ENCODE data around the gene SLC36A4.
"Not testable (repeated sequence)": the region's sequence is repeated elsewhere in the genome, so short reads cannot be mapped to it uniquely, and the experiment has no call there.

SLC36A4 gene

GRCh38 chr11:93117565-93117964 is 80.2 kb downstream of the SLC36A4 start:
- no peak for DNase-seq

- DNase-seq = no peak
These were observed 81.0 kb downstream of the SLC36A4 start for GRCh38 chr11:93116641-93117441.

GRCh38 chr11:93114304-93114703 is 83.5 kb downstream of the SLC36A4 start:
- DNase-seq = no peak

- no peak for DNase-seq
These were observed 84.0 kb downstream of the SLC36A4 start for GRCh38 chr11:93113824-93114223.

- DNase-seq = not testable (repeated sequence)
These were observed 86.6 kb downstream of the SLC36A4 start for GRCh38 chr11:93111147-93111546.

- no peak for DNase-seq
These were observed 97.6 kb downstream of the SLC36A4 start for GRCh38 chr11:93100211-93100610.

- DNase-seq = no peak
These were observed 98.0 kb downstream of the SLC36A4 start for GRCh38 chr11:93099806-93100205.

Measured in stimulated activated naive CD4-positive, alpha-beta T cell treated with Interleukin-2 at 50 U/mL for 16 hours (primary cell).